Esophagus muscularis mucosa (tissue), 3 donors: Measurements from ENCODE around the gene YTHDC1.

ENCODE experiments used
- POLR2A ChIP-seq: fragments of 450-650 bp; IDR thresholded peaks from one replicate; pipeline ENCODE4 v1.6.1; 2017; ENCODE audit warnings: antibody characterized with exemption, moderate library complexity, mild to moderate bottlenecking, low read depth
- POLR2AphosphoS5 ChIP-seq, 2 donors: sonication (generic); formaldehyde crosslinking; IDR thresholded peaks; one replicate each; pipeline ENCODE4 v1.6.1; 2017; ENCODE audit warnings: antibody characterized with exemption in 2 of 2
- TF ChIP-seq, protein P1 (sequence below), 3 experiments: fragments of 200-600 bp in 2 of 3; fragments of 450-650 bp in 1 of 3; sonication (generic) in 2 of 3; IDR thresholded peaks; one replicate each; pipeline ENCODE4 v1.5.1; 2017 to 2019; ENCODE audit warnings: antibody characterized with exemption in 3 of 3, mild to moderate bottlenecking in 2 of 3, moderate library complexity in 1 of 3

DNA sequence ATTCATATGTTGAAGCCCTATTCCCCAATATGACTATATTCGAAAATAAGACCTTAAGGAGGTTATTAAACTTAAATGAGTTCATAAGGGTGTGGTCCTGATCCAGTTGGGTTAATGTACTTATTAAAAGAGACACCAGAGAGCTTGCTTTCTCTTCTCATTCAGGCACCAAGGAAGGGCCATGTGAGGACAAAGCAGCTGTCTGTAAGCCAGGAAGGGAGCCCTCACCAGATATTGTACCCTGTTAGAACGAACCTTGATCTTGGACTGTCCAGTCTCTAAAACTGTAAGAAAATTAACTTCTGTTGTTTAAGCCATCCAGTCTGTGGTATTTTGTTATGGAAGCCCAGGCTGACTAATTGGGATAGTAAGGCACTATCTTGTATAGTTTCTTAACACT is 9.1 kb upstream of the YTHDC1 start:
- TF ChIP-seq, protein P1, sequence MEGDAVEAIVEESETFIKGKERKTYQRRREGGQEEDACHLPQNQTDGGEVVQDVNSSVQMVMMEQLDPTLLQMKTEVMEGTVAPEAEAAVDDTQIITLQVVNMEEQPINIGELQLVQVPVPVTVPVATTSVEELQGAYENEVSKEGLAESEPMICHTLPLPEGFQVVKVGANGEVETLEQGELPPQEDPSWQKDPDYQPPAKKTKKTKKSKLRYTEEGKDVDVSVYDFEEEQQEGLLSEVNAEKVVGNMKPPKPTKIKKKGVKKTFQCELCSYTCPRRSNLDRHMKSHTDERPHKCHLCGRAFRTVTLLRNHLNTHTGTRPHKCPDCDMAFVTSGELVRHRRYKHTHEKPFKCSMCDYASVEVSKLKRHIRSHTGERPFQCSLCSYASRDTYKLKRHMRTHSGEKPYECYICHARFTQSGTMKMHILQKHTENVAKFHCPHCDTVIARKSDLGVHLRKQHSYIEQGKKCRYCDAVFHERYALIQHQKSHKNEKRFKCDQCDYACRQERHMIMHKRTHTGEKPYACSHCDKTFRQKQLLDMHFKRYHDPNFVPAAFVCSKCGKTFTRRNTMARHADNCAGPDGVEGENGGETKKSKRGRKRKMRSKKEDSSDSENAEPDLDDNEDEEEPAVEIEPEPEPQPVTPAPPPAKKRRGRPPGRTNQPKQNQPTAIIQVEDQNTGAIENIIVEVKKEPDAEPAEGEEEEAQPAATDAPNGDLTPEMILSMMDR (IDR thresholded peaks at IDR 0.05), result no peak
- TF ChIP-seq POLR2A (no peak), POLR2AphosphoS5 (IDR thresholded peaks at IDR 0.05) (no peak)
